HG02884 (cell line): ENCODE results near the gene CLK3.
"Not testable (repeated sequence)": the region's sequence is repeated elsewhere in the genome, so short reads cannot be mapped to it uniquely, and the experiment has no call there.

ENCODE experiments used
- ATAC-seq: cut with Tn5 transposase; IDR thresholded peaks from one replicate; pipeline ENCODE4 v1.9.1; 2021; ENCODE audit warnings: mild to moderate bottlenecking, moderate library complexity; ENCODE audit not compliant: unreplicated experiment

The CLK3 gene

DNA sequence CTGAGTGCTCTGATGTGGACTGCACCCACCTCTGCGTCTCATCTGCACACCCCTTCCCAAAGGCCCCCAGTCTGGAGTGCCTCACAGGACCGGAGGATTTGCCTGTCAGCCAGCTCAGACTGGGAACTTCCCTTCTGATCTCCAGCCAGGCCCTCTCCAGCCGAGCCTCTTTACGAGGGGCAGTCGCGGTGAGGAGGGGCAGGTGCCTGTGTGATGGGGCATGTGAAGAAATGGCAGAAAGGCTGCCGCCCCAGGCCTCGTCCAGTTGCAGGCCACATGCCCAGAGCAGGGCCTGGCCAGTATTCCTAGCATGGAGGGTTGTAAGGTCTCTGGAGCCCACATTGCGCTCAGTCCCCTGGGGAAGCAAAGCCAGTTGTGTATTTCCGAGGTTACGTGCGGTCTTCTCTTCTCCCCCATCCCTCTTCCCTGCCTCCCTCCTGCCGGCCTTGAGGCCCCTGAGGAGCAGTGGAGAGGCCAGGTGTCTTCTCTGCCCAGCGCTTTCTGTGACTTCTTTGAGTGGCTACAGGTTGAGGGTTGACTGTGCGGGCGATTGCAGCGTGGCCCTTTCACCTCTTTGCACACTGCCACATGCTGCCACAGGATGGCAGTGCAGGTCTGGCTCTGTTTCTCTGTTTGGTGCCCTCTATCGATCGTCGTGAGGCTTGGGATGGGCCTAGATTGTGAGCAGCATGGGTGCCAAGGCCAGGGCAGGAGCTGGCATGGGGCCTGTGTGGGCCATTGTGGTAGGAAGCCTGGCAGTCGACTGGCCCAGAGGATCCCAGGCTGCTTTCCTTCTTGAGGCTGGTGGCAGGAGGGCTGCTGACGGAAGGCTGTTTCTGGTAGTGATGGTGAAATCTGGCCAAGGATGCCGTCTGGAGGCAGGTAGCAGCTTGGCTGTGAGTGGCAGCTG is 5.3 kb downstream of the CLK3 start:
- ATAC-seq = no peak

GRCh38 chr15:74621546-74621920 is 5.9 kb downstream of the CLK3 start:
- no peak for ATAC-seq

DNA sequence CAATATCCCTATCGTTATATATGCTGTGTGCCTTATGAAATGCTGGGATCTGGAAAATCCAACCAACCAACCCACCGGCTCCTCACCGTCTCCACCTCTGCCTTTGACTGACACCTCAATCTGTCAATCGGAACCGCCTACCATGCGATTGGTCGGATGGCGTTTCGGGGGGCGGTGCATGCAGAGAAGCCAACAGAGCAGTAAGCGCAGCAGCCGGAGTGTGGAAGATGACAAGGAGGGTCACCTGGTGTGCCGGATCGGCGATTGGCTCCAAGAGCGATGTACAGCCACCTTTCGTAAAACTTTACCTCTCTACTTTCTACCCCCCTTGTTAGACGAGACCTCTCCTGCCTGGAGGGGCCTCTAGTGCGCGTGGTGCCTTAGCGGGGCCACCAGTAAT is 6.3 kb downstream of the CLK3 start:
- no peak for ATAC-seq

- no peak for ATAC-seq
These were observed 7.1 kb downstream of the CLK3 start for GRCh38 chr15:74622758-74623157.

- no peak for ATAC-seq
These were observed 8.5 kb downstream of the CLK3 start for GRCh38 chr15:74624020-74624602.

GRCh38 chr15:74625693-74626092 is 10.1 kb downstream of the CLK3 start:
- ATAC-seq = no peak

DNA sequence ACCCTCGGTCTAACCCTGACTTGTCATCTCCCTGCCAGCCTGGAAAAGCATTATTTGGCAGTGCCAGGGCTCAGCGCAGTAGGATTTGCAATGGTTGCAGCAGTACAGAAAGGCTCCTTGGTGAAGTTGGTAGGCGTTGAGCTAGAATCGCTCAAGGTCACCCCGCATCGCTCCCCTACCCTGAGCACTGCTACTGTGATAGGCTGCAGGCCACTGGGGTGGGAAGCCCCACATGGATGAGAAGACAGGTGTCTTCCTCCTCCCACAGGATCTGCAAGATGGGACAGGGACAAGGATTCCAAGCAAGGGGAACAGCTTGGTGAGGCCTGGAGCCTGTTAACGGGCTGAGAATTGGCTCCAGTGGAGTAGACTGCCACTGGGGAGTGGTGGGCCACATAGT is 10.7 kb downstream of the CLK3 start:
- ATAC-seq = no peak

- ATAC-seq = no peak
These were observed 11.4 kb downstream of the CLK3 start for GRCh38 chr15:74626752-74627692.

DNA sequence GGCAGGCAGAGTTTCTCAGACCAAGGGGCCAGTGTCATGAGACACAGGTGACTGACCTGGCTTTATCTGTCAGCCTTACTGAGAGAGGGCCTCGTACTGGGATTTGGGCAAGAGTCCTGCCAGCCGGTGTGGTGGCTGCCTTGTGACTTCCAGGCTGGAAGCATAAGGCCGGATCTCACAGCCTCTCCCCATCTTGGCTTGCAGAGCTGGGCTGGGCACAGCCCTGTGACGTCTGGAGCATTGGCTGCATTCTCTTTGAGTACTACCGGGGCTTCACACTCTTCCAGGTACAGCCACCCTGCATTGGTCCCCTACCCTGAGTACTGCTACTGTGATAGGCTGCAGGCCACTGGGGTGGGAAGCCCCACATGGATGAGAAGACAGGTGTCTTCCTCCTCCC is 12.1 kb downstream of the CLK3 start:
- no peak for ATAC-seq

DNA sequence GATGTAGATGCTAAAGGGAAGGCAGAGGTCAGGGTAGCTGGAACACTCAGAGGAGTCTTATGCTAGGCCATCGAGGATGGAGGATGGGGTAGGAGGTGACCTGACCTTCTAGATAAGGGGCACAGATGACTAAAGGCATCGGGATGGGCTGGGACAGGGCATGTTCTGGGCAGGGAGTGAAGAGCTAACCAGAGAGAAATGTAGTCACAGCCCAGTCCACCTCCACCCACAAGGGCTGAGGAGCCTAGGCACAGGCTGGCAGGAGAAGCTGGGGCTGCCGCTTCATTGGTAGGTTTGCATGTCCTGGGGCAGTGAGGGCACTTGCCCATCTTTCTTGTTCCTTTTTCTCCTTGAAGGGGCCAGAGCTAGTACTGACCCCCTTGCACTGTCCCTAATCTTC is 12.6 kb downstream of the CLK3 start:
- ATAC-seq = no peak

DNA sequence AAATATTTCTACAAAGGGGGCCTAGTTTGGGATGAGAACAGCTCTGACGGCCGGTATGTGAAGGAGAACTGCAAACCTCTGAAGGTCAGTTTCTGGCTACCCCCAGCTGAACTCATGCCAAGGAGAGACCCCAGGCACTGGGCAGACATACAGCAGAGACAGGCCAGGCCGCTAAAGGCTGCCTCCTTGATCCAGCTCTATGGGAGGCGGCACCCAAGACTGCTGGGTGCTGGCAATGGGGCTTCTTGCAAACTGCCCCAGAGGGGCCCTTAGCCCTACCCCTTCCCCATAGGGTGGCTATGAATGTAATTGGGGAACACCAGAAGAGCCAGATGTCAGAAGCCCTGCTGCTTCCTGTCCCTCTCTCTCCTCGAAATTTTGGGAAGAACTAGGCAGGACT is 13.3 kb downstream of the CLK3 start:
- ATAC-seq = no peak

DNA sequence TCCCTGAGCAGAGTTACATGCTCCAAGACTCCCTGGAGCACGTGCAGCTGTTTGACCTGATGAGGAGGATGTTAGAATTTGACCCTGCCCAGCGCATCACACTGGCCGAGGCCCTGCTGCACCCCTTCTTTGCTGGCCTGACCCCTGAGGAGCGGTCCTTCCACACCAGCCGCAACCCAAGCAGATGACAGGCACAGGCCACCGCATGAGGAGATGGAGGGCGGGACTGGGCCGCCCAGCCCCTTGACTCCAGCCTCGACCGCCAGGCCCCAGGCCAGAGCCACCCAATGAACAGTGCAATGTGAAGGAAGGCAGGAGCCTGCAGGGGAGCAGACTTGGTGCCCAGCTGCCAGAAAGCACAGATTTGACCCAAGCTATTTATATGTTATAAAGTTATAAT is 14.1 kb downstream of the CLK3 start:
- not testable (repeated sequence) for ATAC-seq

GRCh38 chr15:74630284-74631086 is 14.8 kb downstream of the CLK3 start:
- ATAC-seq = no peak

DNA sequence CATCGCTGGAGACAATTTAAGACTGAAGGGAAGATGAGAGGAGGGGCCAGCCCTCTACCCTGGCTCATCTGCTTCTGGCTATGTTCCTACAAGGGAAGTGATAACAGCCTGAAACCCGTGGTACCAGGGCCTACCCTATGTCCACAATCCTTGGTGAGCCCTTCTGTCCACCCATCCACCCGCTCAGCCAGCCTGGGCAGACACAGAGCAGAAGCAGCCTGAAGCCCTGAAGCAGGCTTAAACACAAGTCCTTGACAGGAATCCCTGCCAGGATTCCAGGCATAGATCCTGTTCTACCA is 15.4 kb downstream of the CLK3 start:
- no peak for ATAC-seq

DNA sequence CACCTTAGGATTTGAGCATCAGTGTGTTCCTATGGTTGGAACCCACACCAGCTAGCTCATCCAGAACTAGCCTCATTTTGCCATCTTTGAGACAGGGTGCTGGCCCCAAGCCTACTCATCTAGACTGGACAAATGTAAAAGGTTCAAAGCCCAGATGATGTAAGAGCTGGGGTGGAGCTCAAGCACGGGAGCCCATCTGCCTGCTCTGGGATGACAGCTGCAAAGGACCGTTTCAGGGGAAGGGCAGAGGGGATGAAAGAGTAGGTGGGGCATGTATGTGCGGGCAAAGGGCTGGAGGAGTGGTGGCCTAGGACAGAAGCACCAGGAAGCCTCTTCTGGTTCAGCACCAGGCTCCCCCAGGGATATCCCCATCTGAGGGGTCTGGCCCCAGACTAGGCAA is 15.8 kb downstream of the CLK3 start:
- ATAC-seq = no peak

- ATAC-seq = no peak
These were observed 16.4 kb downstream of the CLK3 start for GRCh38 chr15:74631935-74632560.

GRCh38 chr15:74632601-74633000 is 17.0 kb downstream of the CLK3 start:
- no peak for ATAC-seq

DNA sequence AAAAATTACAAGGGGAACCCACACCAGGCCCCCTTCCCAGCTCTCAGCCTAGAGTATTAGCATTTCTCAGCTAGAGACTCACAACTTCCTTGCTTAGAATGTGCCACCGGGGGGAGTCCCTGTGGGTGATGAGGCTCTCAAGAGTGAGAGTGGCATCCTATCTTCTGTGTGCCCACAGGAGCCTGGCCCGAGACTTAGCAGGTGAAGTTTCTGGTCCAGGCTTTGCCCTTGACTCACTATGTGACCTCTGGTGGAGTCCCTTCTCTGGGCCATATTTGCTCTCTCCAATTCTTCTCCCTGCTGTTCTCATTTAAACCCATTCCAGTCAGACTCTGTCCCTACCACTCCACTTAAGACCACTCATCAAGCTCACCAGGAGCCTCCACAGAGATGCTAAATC is 18.1 kb downstream of the CLK3 start:
- ATAC-seq = no peak

GRCh38 chr15:74635228-74635627 is 19.6 kb downstream of the CLK3 start:
- no peak for ATAC-seq

DNA sequence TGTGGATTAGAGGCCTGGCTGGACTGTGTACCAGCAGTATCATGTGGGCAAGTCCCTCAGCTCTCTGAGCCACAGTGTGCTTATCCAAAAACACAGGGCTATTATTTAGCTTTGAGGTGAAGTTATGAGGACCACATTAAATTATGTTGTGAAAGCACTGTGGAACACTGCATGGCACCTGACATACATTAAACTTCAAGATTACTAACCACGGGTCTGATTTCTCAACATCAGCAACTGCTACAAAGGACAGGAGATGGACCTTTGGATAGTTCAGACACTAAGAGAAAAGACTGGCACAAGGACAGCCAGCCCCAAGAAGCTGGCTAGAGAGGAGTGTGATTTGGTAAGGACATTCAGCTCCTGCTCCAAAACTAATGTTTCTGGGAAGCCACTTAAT is 21.3 kb downstream of the CLK3 start:
- no peak for ATAC-seq
